ENCODE measurements around the gene ZBTB42. TPM values are rescaled to one million over a fixed set of nuclear protein-coding genes. Genes with fewer than 3 reads are reported as not detected.
"Not testable (repeated sequence)": the region's sequence is repeated elsewhere in the genome, so short reads cannot be mapped to it uniquely, and the experiment has no call there.

ZBTB42 gene
- total RNA-seq, 1 donor: 4.3 TPM

- DNase-seq (ENCODE audit: low read depth): no peak
- no peak for TF ChIP-seq CTCF (IDR thresholded peaks at IDR 0.05; ENCODE audit: insufficient read depth, low read depth, low read length)
- H3K4me3 ChIP-seq (ENCODE audit: low read depth, low read length): no peak overlapping the region
Measured at GRCh38 chr14:104822821-104823615, 22.1 kb downstream of the ZBTB42 start.

- DNase-seq (ENCODE audit: low read depth): no peak
- TF ChIP-seq CTCF (IDR thresholded peaks at IDR 0.05; ENCODE audit: insufficient read depth, low read depth, low read length): no peak
- no peak overlapping the region for H3K4me3 ChIP-seq (ENCODE audit: low read depth, low read length)
Measured at GRCh38 chr14:104824353-104824997, 23.6 kb downstream of the ZBTB42 start.

GRCh38 chr14:104826189-104826860 lies 25.4 kb downstream of the ZBTB42 start:
- peak; percentile 85 for DNase-seq (ENCODE audit: low read depth)
- peak; percentile 66 for TF ChIP-seq CTCF (IDR thresholded peaks at IDR 0.05; ENCODE audit: insufficient read depth, low read depth, low read length)
- peak overlapping the region; percentile 74 for H3K4me3 ChIP-seq (ENCODE audit: low read depth, low read length)

- no peak for DNase-seq (ENCODE audit: low read depth)
- peak overlapping the region; percentile 61 for H3K4me3 ChIP-seq (ENCODE audit: low read depth, low read length)
- TF ChIP-seq CTCF (IDR thresholded peaks at IDR 0.05; ENCODE audit: insufficient read depth, low read depth, low read length): no peak
Measured at GRCh38 chr14:104826861-104827176, 25.9 kb downstream of the ZBTB42 start.

GRCh38 chr14:104827177-104828055 lies 26.5 kb downstream of the ZBTB42 start:
- peak; percentile 56 for TF ChIP-seq CTCF (IDR thresholded peaks at IDR 0.05; ENCODE audit: insufficient read depth, low read depth, low read length)
- peak overlapping the region; percentile 61 for H3K4me3 ChIP-seq (ENCODE audit: low read depth, low read length)
- peak; percentile 37 for DNase-seq (ENCODE audit: low read depth)

GRCh38 chr14:104830781-104831180 lies 29.9 kb downstream of the ZBTB42 start:
- no peak overlapping the region for H3K4me3 ChIP-seq (ENCODE audit: low read depth, low read length)
- DNase-seq (ENCODE audit: low read depth): no peak
- no peak for TF ChIP-seq CTCF (IDR thresholded peaks at IDR 0.05; ENCODE audit: insufficient read depth, low read depth, low read length)

GRCh38 chr14:104836171-104836935 lies 35.5 kb downstream of the ZBTB42 start:
- not testable (repeated sequence) for DNase-seq (ENCODE audit: low read depth); H3K4me3 ChIP-seq (ENCODE audit: low read depth, low read length)
